K562 (cell line): ENCODE data around the gene RFC2. TPM values are rescaled to one million over a fixed set of nuclear protein-coding genes. Genes with fewer than 3 reads are reported as not detected.

Source experiments
- ARID3B ChIP-seq: fragments of 250-450 bp; sonication (Bioruptor Pico); IDR thresholded peaks from 2 replicates; pipeline ENCODE4 v1.4.0; 2020; ENCODE audit warnings: borderline replicate concordance
- BDP1 ChIP-seq: IDR thresholded peaks from 3 replicates; pipeline ENCODE4 v1.6.1; 2011; ENCODE audit not compliant: insufficient read length, insufficient read depth
- BMI1 ChIP-seq: fragments of 150-350 bp; IDR thresholded peaks from 2 replicates; pipeline ENCODE4 v1.6.1; 2014; ENCODE audit warnings: low read length
- CAMTA2 ChIP-seq: fragments of 250-450 bp; sonication (Bioruptor Pico); conservative IDR thresholded peaks from 2 replicates; pipeline ENCODE4 v1.5.1; 2022
- E2F1 ChIP-seq: sonication (generic); formaldehyde crosslinking; IDR thresholded peaks from 2 replicates; pipeline ENCODE4 v1.8.1; 2023; ENCODE audit warnings: mild to moderate bottlenecking, missing genetic modification reagents, moderate library complexity
- HMG20B ChIP-seq: fragments of 250-450 bp; sonication (Bioruptor Pico); IDR thresholded peaks from 2 replicates; pipeline ENCODE4 v1.5.0; 2021; ENCODE audit warnings: mild to moderate bottlenecking
- MLLT1 ChIP-seq, 2 experiments: fragments of 450-650 bp; IDR thresholded peaks; 2 replicates each; pipeline ENCODE4 v1.6.1; 2016
- NBN ChIP-seq: fragments of 450-650 bp; IDR thresholded peaks from 2 replicates; pipeline ENCODE4 v1.6.1; 2016; ENCODE audit warnings: low read depth, mild to moderate bottlenecking
- NEUROD1 ChIP-seq: fragments of 150-350 bp; IDR thresholded peaks from 2 replicates; pipeline ENCODE4 v1.6.1; 2014; ENCODE audit warnings: borderline replicate concordance, low read length, low read depth; ENCODE audit not compliant: partially characterized antibody
- PRPF4 ChIP-seq: fragments of 200-400 bp; formaldehyde crosslinking; IDR thresholded peaks from one replicate; pipeline ENCODE4 v1.6.1; 2017; ENCODE audit warnings: low read length, low read depth, mild to moderate bottlenecking; ENCODE audit not compliant: insufficient read depth, poor library complexity, severe bottlenecking
- RBM39 ChIP-seq: fragments of 200-400 bp; formaldehyde crosslinking; optimal IDR thresholded peaks from 2 replicates; pipeline ENCODE3; 2018; ENCODE audit warnings: low read depth, low read length
- SMAD1 ChIP-seq: fragments of 150-350 bp; IDR thresholded peaks from 2 replicates; pipeline ENCODE4 v1.6.1; 2014; ENCODE audit warnings: low read length, low read depth; ENCODE audit not compliant: partially characterized antibody
- SMARCA5 ChIP-seq: fragments of 450-650 bp; IDR thresholded peaks from 2 replicates; pipeline ENCODE4 v1.6.1; 2016
- SMARCC2 ChIP-seq: fragments of 450-650 bp; IDR thresholded peaks from 2 replicates; pipeline ENCODE4 v1.6.1; 2017; ENCODE audit warnings: antibody characterized with exemption, moderate library complexity, mild to moderate bottlenecking, low read depth
- U2AF1 ChIP-seq: fragments of 200-400 bp; formaldehyde crosslinking; optimal IDR thresholded peaks from 2 replicates; pipeline ENCODE3; 2017; ENCODE audit warnings: mild to moderate bottlenecking, low read depth, low read length, moderate library complexity
- ZNF449 ChIP-seq: fragments of 250-450 bp; sonication (Bioruptor Pico); IDR thresholded peaks from 2 replicates; pipeline ENCODE4 v1.8.0; 2022; ENCODE audit warnings: moderate library complexity, mild to moderate bottlenecking, inconsistent platforms
- ZSCAN32 ChIP-seq: fragments of 450-650 bp; formaldehyde crosslinking; IDR thresholded peaks from 2 replicates; pipeline ENCODE4 v1.4.0; 2020; ENCODE audit warnings: mild to moderate bottlenecking, moderate library complexity
- polyA plus RNA-seq, 8 experiments: library from polyadenylated mRNA; depleted of rRNA in 4 of 8; stranded (reverse) in 5 of 8; unstranded in 3 of 8; fragments of >200 nt; fragmentation: Nextera tagmentation in 2 of 8; fragmentation: Illumina TruSeq in 1 of 8; extraction: Ambion mirVana in 2 of 8; extraction: Trizol in 1 of 8; gene quantifications; 2 replicates each; pipeline versions ENCODE4 v1.2.1 to v1.2.3, GENCODE V29; 2011 to 2014; ENCODE audit warnings: inconsistent platforms in 1 of 8, missing spikeins in 1 of 8
- total RNA-seq, 7 experiments: library from RNA; depleted of rRNA in 6 of 7; stranded (reverse); fragments of >200 nt in 6 of 7; fragmentation: Illumina TruSeq in 2 of 7; extraction: Trizol in 2 of 7; gene quantifications; 2 replicates each; pipeline versions ENCODE4 v1.2.1 to v1.2.3, GENCODE V29; 2011 to 2021; ENCODE audit warnings: low replicate concordance in 1 of 7
- TF ChIP-seq, protein P1 (sequence below): fragments of 450-650 bp; IDR thresholded peaks from 2 replicates; pipeline ENCODE4 v1.7.1; 2018; ENCODE audit warnings: mild to moderate bottlenecking, low read depth; ENCODE audit not compliant: partially characterized antibody

The RFC2 gene
- total and polyA plus RNA-seq, 9 of the 15 experiments (the other 6 are each of a cell fraction or from before 2014, with no cell fraction given): 32.5 to 161 (median 102) TPM

DNA sequence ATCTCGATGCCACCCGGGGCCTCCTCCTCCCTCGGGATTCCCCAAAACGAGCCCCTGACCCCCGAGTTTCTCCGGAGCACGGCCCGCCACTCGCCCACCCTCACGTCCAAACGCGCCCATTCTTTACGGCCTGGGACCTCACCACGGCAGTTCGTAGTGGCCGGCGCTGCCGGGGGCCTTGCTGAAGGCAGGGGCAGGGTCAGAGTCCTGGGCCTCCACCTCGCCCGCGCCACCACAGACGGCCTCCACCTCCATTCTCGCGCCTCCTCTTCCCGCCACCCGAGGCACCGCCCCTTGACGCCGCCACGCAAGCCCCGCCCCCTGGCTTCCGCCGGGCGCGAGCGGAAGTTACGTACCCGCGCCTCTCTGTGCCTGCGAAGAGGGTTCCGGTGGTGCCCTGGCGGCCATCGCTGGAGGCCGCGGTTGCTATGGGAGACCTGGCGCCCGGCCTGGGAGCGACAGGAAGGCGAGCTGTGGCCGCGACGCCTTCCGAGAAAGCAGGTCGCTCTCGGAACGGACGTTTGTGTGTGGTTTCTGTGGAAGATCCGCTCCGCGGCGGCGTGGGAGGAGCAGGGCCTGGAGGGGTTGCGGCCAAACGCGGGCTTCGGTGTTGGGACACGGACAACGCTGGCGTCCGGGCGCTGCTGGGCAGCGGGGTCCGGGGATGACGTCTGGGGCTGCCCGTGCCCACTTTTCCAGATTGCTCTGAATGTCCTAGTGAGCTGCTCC, at the start of gene RFC2 (continued):
- peak in 1 of 2 experiments; percentile 56; a peak in 1 of 4 replicates for TF ChIP-seq MLLT1 (IDR thresholded peaks at IDR 0.05)
- no peak for TF ChIP-seq ARID3B
- peak; percentile 62 for TF ChIP-seq NBN
- TF ChIP-seq, protein P1, sequence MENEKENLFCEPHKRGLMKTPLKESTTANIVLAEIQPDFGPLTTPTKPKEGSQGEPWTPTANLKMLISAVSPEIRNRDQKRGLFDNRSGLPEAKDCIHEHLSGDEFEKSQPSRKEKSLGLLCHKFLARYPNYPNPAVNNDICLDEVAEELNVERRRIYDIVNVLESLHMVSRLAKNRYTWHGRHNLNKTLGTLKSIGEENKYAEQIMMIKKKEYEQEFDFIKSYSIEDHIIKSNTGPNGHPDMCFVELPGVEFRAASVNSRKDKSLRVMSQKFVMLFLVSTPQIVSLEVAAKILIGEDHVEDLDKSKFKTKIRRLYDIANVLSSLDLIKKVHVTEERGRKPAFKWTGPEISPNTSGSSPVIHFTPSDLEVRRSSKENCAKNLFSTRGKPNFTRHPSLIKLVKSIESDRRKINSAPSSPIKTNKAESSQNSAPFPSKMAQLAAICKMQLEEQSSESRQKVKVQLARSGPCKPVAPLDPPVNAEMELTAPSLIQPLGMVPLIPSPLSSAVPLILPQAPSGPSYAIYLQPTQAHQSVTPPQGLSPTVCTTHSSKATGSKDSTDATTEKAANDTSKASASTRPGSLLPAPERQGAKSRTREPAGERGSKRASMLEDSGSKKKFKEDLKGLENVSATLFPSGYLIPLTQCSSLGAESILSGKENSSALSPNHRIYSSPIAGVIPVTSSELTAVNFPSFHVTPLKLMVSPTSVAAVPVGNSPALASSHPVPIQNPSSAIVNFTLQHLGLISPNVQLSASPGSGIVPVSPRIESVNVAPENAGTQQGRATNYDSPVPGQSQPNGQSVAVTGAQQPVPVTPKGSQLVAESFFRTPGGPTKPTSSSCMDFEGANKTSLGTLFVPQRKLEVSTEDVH: peak; percentile 100
- no peak for TF ChIP-seq ZNF449 (CRISPR knock-in tag)
- no peak for TF ChIP-seq HMG20B (CRISPR knock-in tag)
- 0 out of 2 replicates have a peak, but pooled peaks have one; percentile 16 for TF ChIP-seq CAMTA2
- TF ChIP-seq BMI1: peak; percentile 96
- peak; percentile 58 for TF ChIP-seq NEUROD1
- TF ChIP-seq SMARCA5: peak; percentile 41; the same call in 1 of the 2 replicates
- TF ChIP-seq RBM39: no peak
- no peak for TF ChIP-seq SMARCC2
- no peak for TF ChIP-seq ZSCAN32
- TF ChIP-seq U2AF1: peak; percentile 99
- no peak for TF ChIP-seq PRPF4
- TF ChIP-seq E2F1 (CRISPR knock-in tag): peak; percentile 99
- peak; percentile 21 for TF ChIP-seq SMAD1
- TF ChIP-seq BDP1: no peak
